ENCODE data around the gene SLC35E2B.

DNA sequence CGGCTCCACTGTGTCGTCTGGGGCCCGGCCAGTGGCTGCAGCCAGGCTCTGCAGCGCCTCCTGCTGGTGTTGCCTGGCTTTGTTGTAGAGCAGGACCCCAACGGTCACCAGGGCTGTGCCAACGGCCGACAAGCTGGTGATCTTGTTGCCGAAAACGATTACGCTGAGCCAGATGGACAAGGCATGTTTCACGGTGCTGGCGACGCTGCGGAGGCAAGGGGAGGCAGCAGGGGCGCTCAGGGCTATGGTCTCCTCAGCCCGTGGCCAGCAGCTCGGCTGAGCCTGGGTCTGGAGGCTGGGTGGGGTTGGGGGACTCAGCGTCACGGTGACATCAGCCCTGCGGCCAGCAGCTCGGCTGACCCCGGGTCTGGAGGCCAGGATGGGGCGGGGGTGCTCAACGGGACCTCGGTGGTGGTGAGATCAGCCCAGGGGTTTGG is 26.8 kb downstream of the SLC35E2B start:
- TF ChIP-seq POLR2AphosphoS5 (IDR thresholded peaks at IDR 0.05; ENCODE audit: low read depth) (no peak), GABPA (IDR thresholded peaks at IDR 0.05; ENCODE audit: low read depth) (no peak), SPI1 (IDR thresholded peaks at IDR 0.05; ENCODE audit: borderline replicate concordance, low read depth) (no peak)
- TF ChIP-seq, protein P1, sequence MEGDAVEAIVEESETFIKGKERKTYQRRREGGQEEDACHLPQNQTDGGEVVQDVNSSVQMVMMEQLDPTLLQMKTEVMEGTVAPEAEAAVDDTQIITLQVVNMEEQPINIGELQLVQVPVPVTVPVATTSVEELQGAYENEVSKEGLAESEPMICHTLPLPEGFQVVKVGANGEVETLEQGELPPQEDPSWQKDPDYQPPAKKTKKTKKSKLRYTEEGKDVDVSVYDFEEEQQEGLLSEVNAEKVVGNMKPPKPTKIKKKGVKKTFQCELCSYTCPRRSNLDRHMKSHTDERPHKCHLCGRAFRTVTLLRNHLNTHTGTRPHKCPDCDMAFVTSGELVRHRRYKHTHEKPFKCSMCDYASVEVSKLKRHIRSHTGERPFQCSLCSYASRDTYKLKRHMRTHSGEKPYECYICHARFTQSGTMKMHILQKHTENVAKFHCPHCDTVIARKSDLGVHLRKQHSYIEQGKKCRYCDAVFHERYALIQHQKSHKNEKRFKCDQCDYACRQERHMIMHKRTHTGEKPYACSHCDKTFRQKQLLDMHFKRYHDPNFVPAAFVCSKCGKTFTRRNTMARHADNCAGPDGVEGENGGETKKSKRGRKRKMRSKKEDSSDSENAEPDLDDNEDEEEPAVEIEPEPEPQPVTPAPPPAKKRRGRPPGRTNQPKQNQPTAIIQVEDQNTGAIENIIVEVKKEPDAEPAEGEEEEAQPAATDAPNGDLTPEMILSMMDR (IDR thresholded peaks at IDR 0.05; ENCODE audit: insufficient read depth, low read length) = peak; percentile 8
- TF ChIP-seq, protein P2, sequence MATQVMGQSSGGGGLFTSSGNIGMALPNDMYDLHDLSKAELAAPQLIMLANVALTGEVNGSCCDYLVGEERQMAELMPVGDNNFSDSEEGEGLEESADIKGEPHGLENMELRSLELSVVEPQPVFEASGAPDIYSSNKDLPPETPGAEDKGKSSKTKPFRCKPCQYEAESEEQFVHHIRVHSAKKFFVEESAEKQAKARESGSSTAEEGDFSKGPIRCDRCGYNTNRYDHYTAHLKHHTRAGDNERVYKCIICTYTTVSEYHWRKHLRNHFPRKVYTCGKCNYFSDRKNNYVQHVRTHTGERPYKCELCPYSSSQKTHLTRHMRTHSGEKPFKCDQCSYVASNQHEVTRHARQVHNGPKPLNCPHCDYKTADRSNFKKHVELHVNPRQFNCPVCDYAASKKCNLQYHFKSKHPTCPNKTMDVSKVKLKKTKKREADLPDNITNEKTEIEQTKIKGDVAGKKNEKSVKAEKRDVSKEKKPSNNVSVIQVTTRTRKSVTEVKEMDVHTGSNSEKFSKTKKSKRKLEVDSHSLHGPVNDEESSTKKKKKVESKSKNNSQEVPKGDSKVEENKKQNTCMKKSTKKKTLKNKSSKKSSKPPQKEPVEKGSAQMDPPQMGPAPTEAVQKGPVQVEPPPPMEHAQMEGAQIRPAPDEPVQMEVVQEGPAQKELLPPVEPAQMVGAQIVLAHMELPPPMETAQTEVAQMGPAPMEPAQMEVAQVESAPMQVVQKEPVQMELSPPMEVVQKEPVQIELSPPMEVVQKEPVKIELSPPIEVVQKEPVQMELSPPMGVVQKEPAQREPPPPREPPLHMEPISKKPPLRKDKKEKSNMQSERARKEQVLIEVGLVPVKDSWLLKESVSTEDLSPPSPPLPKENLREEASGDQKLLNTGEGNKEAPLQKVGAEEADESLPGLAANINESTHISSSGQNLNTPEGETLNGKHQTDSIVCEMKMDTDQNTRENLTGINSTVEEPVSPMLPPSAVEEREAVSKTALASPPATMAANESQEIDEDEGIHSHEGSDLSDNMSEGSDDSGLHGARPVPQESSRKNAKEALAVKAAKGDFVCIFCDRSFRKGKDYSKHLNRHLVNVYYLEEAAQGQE (IDR thresholded peaks at IDR 0.05; ENCODE audit: insufficient replicate concordance, low read depth) = no peak

Data from HL-60 (cell line).